Measurements from ENCODE around the gene MTHFR.
"Not testable (repeated sequence)": the region's sequence is repeated elsewhere in the genome, so short reads cannot be mapped to it uniquely, and the experiment has no call there.

The MTHFR gene

GRCh38 chr1:11833900-11834299 lies 28.1 kb upstream of the MTHFR start:
- in situ Hi-C loops (cut with HindIII; ENCODE audit: low sequenced_read_pairs), result no loop called here

- in situ Hi-C loops (cut with HindIII; ENCODE audit: low sequenced_read_pairs), result no loop called here
Observed at GRCh38 chr1:11833497-11833896, 27.7 kb upstream of the MTHFR start.

- in situ Hi-C loops (cut with HindIII; ENCODE audit: low sequenced_read_pairs), result no loop called here
Observed at GRCh38 chr1:11831945-11832725, 26.4 kb upstream of the MTHFR start.

GRCh38 chr1:11828511-11828910 lies 22.7 kb upstream of the MTHFR start:
- in situ Hi-C loops (cut with HindIII; ENCODE audit: low sequenced_read_pairs), result no loop called here

GRCh38 chr1:11826946-11827345 lies 21.2 kb upstream of the MTHFR start:
- in situ Hi-C loops (cut with HindIII; ENCODE audit: low sequenced_read_pairs), result no loop called here

- in situ Hi-C loops (cut with HindIII; ENCODE audit: low sequenced_read_pairs), result no loop called here
Observed at GRCh38 chr1:11825131-11825530, 19.4 kb upstream of the MTHFR start.

- in situ Hi-C loops (cut with HindIII; ENCODE audit: low sequenced_read_pairs), result no loop called here
Observed at GRCh38 chr1:11823366-11824137, 17.8 kb upstream of the MTHFR start.

GRCh38 chr1:11822091-11822490 lies 16.3 kb upstream of the MTHFR start:
- in situ Hi-C loops (cut with HindIII; ENCODE audit: low sequenced_read_pairs), result no loop called here

GRCh38 chr1:11817192-11817591 lies 11.4 kb upstream of the MTHFR start:
- in situ Hi-C loops (cut with HindIII; ENCODE audit: low sequenced_read_pairs), result no loop called here

GRCh38 chr1:11813021-11813420 lies 7.3 kb upstream of the MTHFR start:
- in situ Hi-C loops (cut with HindIII; ENCODE audit: low sequenced_read_pairs), result loop anchor here (5.0 kb wide), 2 partner anchors 49 to 74 kb away; no protein-coding TSS in a partner anchor

- in situ Hi-C loops (cut with HindIII; ENCODE audit: low sequenced_read_pairs), result no loop called here
Observed at GRCh38 chr1:11807133-11807532, 1.4 kb upstream of the MTHFR start.

GRCh38 chr1:11806307-11806936 lies 658 bp upstream of the MTHFR start:
- in situ Hi-C loops (cut with HindIII; ENCODE audit: low sequenced_read_pairs), result no loop called here

- in situ Hi-C loops (cut with HindIII; ENCODE audit: low sequenced_read_pairs), result no loop called here
Observed at GRCh38 chr1:11804666-11805421, 920 bp downstream of the MTHFR start.

- in situ Hi-C loops (cut with HindIII; ENCODE audit: low sequenced_read_pairs), result not testable (repeated sequence)
Observed at GRCh38 chr1:11803924-11804665, 1.7 kb downstream of the MTHFR start.

GRCh38 chr1:11802973-11803885 lies 2.5 kb downstream of the MTHFR start:
- in situ Hi-C loops (cut with HindIII; ENCODE audit: low sequenced_read_pairs), result no loop called here

GRCh38 chr1:11802616-11802972 lies 3.2 kb downstream of the MTHFR start:
- in situ Hi-C loops (cut with HindIII; ENCODE audit: low sequenced_read_pairs), result no loop called here

GRCh38 chr1:11800756-11801433 lies 4.9 kb downstream of the MTHFR start:
- in situ Hi-C loops (cut with HindIII; ENCODE audit: low sequenced_read_pairs), result no loop called here

- in situ Hi-C loops (cut with HindIII; ENCODE audit: low sequenced_read_pairs), result no loop called here
Observed at GRCh38 chr1:11800391-11800755, 5.4 kb downstream of the MTHFR start.

GRCh38 chr1:11799896-11800295 lies 5.9 kb downstream of the MTHFR start:
- in situ Hi-C loops (cut with HindIII; ENCODE audit: low sequenced_read_pairs), result loop anchor here (10.0 kb wide), 1 partner anchor 135 kb away; the partner anchor contains the start of gene FBXO6

Measured in endothelial cell of hepatic sinusoid (primary cell).